IMR-90 (cell line): ENCODE data around the gene ITLN1. TPM values are rescaled to one million over a fixed set of nuclear protein-coding genes. Genes with fewer than 3 reads are reported as not detected.

Source experiments
- ATAC-seq: fragments of 200-7000 bp; cut with Tn5 transposase; 2 replicates; pipeline ENCODE4 v1.9.1; 2020; ENCODE audit warnings: low read depth, mild to moderate bottlenecking, moderate library complexity
- BruUV-seq: library from RNA; stranded (reverse); fragments of 400-500 nt; replicated peaks from 2 replicates; lab custom pipeline; 2021; lab: Mats Ljungman, UMichigan
- CTCF ChIA-PET: fragments of 300-600 bp; formaldehyde crosslinking; extraction: SDS; loops from one replicate; lab custom pipeline; 2021; ENCODE audit warnings: antibody characterized with exemption; lab: Yijun Ruan, JAX
- POLR2A ChIA-PET: fragments of 300-600 bp; sonication (Branson Sonifier 250); formaldehyde crosslinking; loops from one replicate; lab custom pipeline; 2022; ENCODE audit warnings: antibody characterized with exemption; ENCODE audit not compliant: unreplicated experiment; lab: Charles Lee
- DNase-seq: peaks from one replicate; pipeline ENCODE4 v3.0.0; 2013
- H2AFZ ChIP-seq: replicated peaks from 2 replicates; pipeline ENCODE3; 2013; ENCODE audit warnings: low read length, mild to moderate bottlenecking; ENCODE audit not compliant: poor library complexity
- H2AK5ac ChIP-seq: 2 replicates; pipeline ENCODE4 v1.6.1; 2013; ENCODE audit warnings: low read depth, low read length, inconsistent platforms
- H2AK9ac ChIP-seq: replicated peaks from 2 replicates; pipeline ENCODE3; 2013; ENCODE audit warnings: mild to moderate bottlenecking, low read depth, low read length, moderate library complexity; ENCODE audit not compliant: poor library complexity
- H2BK120ac ChIP-seq: 2 replicates; pipeline ENCODE4 v1.6.1; 2013; ENCODE audit warnings: low read depth, low read length, inconsistent platforms
- H2BK15ac ChIP-seq: 3 replicates; pipeline ENCODE4 v1.6.1; 2013; ENCODE audit warnings: low read depth, low read length, inconsistent platforms
- H2BK20ac ChIP-seq: 2 replicates; pipeline ENCODE4 v1.6.1; 2013; ENCODE audit warnings: low read depth, mild to moderate bottlenecking, inconsistent platforms, low read length, moderate library complexity
- H2BK5ac ChIP-seq: 2 replicates; pipeline ENCODE4 v1.6.1; 2013; ENCODE audit warnings: mild to moderate bottlenecking, low read depth, low read length, inconsistent platforms; ENCODE audit not compliant: poor library complexity, severe bottlenecking
- H3K14ac ChIP-seq: replicated peaks from 2 replicates; pipeline ENCODE4 v1.6.1; 2013; ENCODE audit warnings: low read depth, low read length, inconsistent platforms
- H3K18ac ChIP-seq: 2 replicates; pipeline ENCODE4 v1.6.1; 2013; ENCODE audit warnings: low read depth, low read length, control low read depth
- H3K23ac ChIP-seq: 2 replicates; pipeline ENCODE4 v1.6.1; 2013; ENCODE audit warnings: low read depth, low read length, inconsistent platforms
- H3K27ac ChIP-seq: 2 replicates; pipeline ENCODE4 v1.5.1; 2013; ENCODE audit warnings: mild to moderate bottlenecking, control low read depth, low read length; ENCODE audit not compliant: insufficient read depth
- H3K27me3 ChIP-seq: 2 replicates; pipeline ENCODE4 v1.6.1; 2013; ENCODE audit warnings: low read length; ENCODE audit not compliant: control insufficient read depth, insufficient read depth
- H3K36me3 ChIP-seq: 2 replicates; pipeline ENCODE4 v1.6.1; 2013; ENCODE audit warnings: low read length, mixed read lengths; ENCODE audit not compliant: control insufficient read depth, insufficient read depth
- H3K4ac ChIP-seq: 2 replicates; pipeline ENCODE4 v1.6.1; 2013; ENCODE audit warnings: low read depth, low read length, inconsistent platforms
- H3K4me1 ChIP-seq: 2 replicates; pipeline ENCODE4 v1.6.1; 2013; ENCODE audit warnings: low read length, mixed read lengths; ENCODE audit not compliant: control insufficient read depth, insufficient read depth
- H3K4me2 ChIP-seq: 2 replicates; pipeline ENCODE4 v1.6.1; 2013; ENCODE audit warnings: low read depth, mild to moderate bottlenecking, control low read depth, low read length, moderate library complexity
- H3K4me3 ChIP-seq: 2 replicates; pipeline ENCODE4 v1.5.1; 2013; ENCODE audit warnings: low read depth, mild to moderate bottlenecking, control low read depth, low read length, moderate library complexity; ENCODE audit not compliant: insufficient read depth
- H3K56ac ChIP-seq: 2 replicates; pipeline ENCODE4 v1.6.1; 2013; ENCODE audit warnings: low read length, inconsistent platforms; ENCODE audit not compliant: insufficient read depth; ENCODE audit errors: extremely low read depth
- H3K79me1 ChIP-seq, 2 experiments: 2 replicates each; pipeline ENCODE4 v1.6.1; 2013; ENCODE audit warnings: low read length in 2 of 2, inconsistent platforms in 1 of 2, low read depth in 1 of 2
- H3K9ac ChIP-seq: 2 replicates; pipeline ENCODE4 v1.6.1; 2013; ENCODE audit warnings: low read depth, low read length, control low read depth
- H3K9me1 ChIP-seq: 2 replicates; pipeline ENCODE4 v1.6.1; 2013; ENCODE audit warnings: low read length, inconsistent platforms; ENCODE audit not compliant: insufficient read depth
- H3K9me3 ChIP-seq: 2 replicates; pipeline ENCODE4 v1.6.1; 2013; ENCODE audit warnings: low read length; ENCODE audit not compliant: control insufficient read depth, insufficient read depth
- H4K20me1 ChIP-seq: 2 replicates; pipeline ENCODE4 v1.6.1; 2013; ENCODE audit warnings: low read length, inconsistent platforms; ENCODE audit not compliant: insufficient read depth
- H4K5ac ChIP-seq: 2 replicates; pipeline ENCODE4 v1.6.1; 2013; ENCODE audit warnings: mild to moderate bottlenecking, low read depth, low read length, control low read depth
- H4K8ac ChIP-seq, 2 experiments: 2 replicates each; pipeline ENCODE4 v1.6.1; 2013; ENCODE audit warnings: low read depth in 2 of 2, low read length in 2 of 2, control low read depth in 1 of 2, inconsistent platforms in 1 of 2
- H4K91ac ChIP-seq: 2 replicates; pipeline ENCODE4 v1.6.1; 2013; ENCODE audit warnings: low read depth, low read length, inconsistent platforms; ENCODE audit not compliant: insufficient read depth
- MAFK ChIP-seq: IDR thresholded peaks from 2 replicates; pipeline ENCODE4 v1.6.1; 2012; ENCODE audit warnings: low read depth, low read length, improper control_type of control experiment
- MXI1 ChIP-seq: IDR thresholded peaks from 2 replicates; pipeline ENCODE4 v1.6.1; 2012; ENCODE audit warnings: low read depth, mild to moderate bottlenecking, low read length, moderate library complexity, borderline replicate concordance
- RCOR1 ChIP-seq: IDR thresholded peaks from 2 replicates; pipeline ENCODE4 v1.6.1; 2012; ENCODE audit warnings: mild to moderate bottlenecking, low read length, improper control_type of control experiment; ENCODE audit not compliant: insufficient replicate concordance
- RFX5 ChIP-seq: IDR thresholded peaks from 2 replicates; pipeline ENCODE4 v1.8.0; 2012; ENCODE audit warnings: low read depth, mild to moderate bottlenecking, low read length, moderate library complexity
- WGBS, 2 experiments: methylation state at CpG; one replicate each; pipeline versions ENCODE4 v1.1.5 to v1.1.7; 2013; ENCODE audit warnings: missing lambda C conversion rate in 2 of 2; ENCODE audit not compliant: insufficient read length in 1 of 2; ENCODE audit errors: extremely low coverage in 2 of 2; 5-methylcytosine and 5-hydroxymethylcytosine counted together
- dilution Hi-C: fragments of 300-500 bp; cut with HindIII; formaldehyde crosslinking; loops from one replicate; pipeline ENCODE4 v1.14.3; 2018; ENCODE audit warnings: low sequenced_read_pairs; ENCODE audit not compliant: unreplicated experiment
- in situ Hi-C: fragments of 300-500 bp; cut with MboI; formaldehyde crosslinking; loops from 3 replicates; pipeline ENCODE4 v1.14.3; 2019; ENCODE audit warnings: low sequenced_read_pairs, inconsistent platforms, mixed read lengths
- intact Hi-C: fragments of 100-400 bp; cut with micrococcal nuclease; formaldehyde crosslinking; loops from 2 replicates; pipeline ENCODE4 v1.10.0; 2022
- polyA plus RNA-seq, 3 experiments: library from polyadenylated mRNA; depleted of rRNA; stranded (reverse); fragments of >200 nt; gene quantifications; 2 replicates each; pipeline ENCODE4 v1.2.3, GENCODE V29; 2012; ENCODE audit warnings: low replicate concordance in 1 of 3
- total RNA-seq: library from RNA; depleted of rRNA; stranded (reverse); fragments of >200 nt; gene quantifications from 2 replicates; pipeline ENCODE4 v1.2.3, GENCODE V29; 2012

The ITLN1 gene
- total and polyA plus RNA-seq, 2 of the 4 experiments (the other 2 are of a cell fraction), result not detected

DNA sequence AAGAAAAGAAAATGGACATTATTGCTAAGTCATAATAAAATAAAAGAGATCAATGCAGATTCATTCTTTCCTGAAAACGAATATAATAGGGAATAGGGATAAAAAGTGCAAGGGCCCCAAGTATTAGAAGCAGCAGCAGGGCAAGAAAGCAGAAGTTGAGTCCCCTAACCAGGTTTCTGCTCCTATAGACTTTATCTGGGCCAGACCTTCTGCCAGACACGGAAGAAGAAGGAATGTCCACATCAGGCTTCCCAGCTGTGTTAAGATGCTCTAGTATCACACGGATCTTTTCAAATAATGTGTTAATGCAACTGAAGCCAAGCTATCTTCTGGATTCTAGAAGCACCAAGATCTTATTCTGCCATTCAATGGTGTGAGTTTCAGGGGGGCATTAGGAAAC lies 49.2 kb downstream of the ITLN1 start:
- Histone ChIP-seq H3K56ac (no peak overlapping the region), H4K8ac (no peak overlapping the region), H3K4me1 (no peaks in the 10 kb centered on the region), H3K27ac (no peak overlapping the region), H2BK5ac (no peak overlapping the region), H4K20me1 (no peaks in the 10 kb centered on the region), H3K4me2 (no peak overlapping the region), H2AFZ (no peak overlapping the region), H2AK5ac (no peak overlapping the region), H3K18ac (no peak overlapping the region), H3K9me3 (no peaks in the 10 kb centered on the region), H2BK15ac (no peak overlapping the region), H3K9ac (no peak overlapping the region), H3K4ac (no peak overlapping the region), H3K36me3 (no peaks in the 10 kb centered on the region), H3K14ac (no peak overlapping the region), H3K4me3 (no peak overlapping the region), H3K27me3 (peaks cover 8% of the 10 kb centered on the region), H2BK120ac (no peak overlapping the region), H2BK20ac (no peak overlapping the region), H4K91ac (no peak overlapping the region), H2AK9ac (no peak overlapping the region), H3K79me1 (no peaks in the 10 kb centered on the region), H3K23ac (no peak overlapping the region), H4K5ac (no peak overlapping the region), H3K9me1 (no peaks in the 10 kb centered on the region)
- ChIA-PET POLR2A (no interaction called here), CTCF (interaction anchor here (0.6 to 1.5 kb wide), 3 partner anchors 8 to 134 kb away, joined by 3 to 4 read pairs (median 4); no protein-coding TSS in a partner anchor)
- no peak for DNase-seq
- no peak for ATAC-seq
- intact Hi-C loops (loop anchor here (1.0 kb wide), 2 partner anchors 116 to 155 kb away; no protein-coding TSS in a partner anchor), in situ Hi-C loops (no loop called here), dilution Hi-C loops (no loop called here)
- TF ChIP-seq MXI1 (no peak), RCOR1 (no peak), MAFK (no peak), RFX5 (no peak)
- WGBS, 2 experiments, result no CpG with 5 or more reads among the region's 3 CpGs
- BruUV-seq, result no TSS peak
